Measurements from ENCODE around the gene IDH3A.
A peak's percentile ranks its signal among the peaks of the same experiment; 100 is the strongest.
"Not testable (repeated sequence)": the region's sequence is repeated elsewhere in the genome, so short reads cannot be mapped to it uniquely, and the experiment has no call there.

The IDH3A gene

GRCh38 chr15:78129751-78130287 is 19.3 kb upstream of the IDH3A start:
- no peak for DNase-seq (ENCODE audit: low spot score)

DNA sequence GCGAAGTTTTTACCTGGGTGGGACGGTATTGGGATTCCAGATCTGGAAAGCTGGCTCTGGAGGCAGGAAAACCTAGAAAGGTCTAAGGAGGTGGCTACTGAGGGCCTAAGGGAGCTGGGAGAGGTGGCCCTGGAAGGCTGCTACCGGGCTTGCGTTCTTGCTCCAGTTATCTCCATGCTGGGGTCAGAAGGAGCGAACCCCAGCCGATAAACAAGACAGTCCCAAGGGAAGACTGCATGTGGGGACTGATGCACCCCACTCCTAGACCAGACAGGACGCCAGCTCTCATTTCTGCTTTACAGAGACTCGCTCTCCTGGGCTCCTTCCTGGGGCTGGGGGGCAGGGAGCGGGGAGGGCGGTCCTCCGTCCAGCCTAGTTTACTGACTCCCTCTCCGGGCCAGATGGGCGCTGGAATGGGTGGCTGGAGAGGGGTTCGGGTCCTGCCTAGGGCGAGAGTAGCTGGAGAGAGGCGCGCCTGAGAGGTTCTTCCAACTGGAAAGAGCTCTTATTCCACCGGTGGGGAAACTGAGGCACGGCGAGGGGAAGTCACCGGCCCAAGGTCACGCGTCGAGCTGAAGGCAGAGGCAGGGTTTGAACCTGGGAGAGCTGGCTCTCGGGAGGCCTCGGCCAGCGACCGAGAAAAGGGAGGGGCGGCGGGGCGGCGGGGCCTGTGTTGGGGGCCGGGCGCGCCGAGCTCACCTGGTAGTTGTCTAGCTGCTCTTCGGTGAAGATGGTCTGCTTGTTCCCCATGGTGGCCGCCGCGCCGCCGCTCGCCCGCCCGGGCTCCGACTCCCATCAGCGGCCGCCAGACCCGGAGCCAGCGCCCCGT is 18.5 kb upstream of the IDH3A start:
- no peak for DNase-seq (ENCODE audit: low spot score)

DNA sequence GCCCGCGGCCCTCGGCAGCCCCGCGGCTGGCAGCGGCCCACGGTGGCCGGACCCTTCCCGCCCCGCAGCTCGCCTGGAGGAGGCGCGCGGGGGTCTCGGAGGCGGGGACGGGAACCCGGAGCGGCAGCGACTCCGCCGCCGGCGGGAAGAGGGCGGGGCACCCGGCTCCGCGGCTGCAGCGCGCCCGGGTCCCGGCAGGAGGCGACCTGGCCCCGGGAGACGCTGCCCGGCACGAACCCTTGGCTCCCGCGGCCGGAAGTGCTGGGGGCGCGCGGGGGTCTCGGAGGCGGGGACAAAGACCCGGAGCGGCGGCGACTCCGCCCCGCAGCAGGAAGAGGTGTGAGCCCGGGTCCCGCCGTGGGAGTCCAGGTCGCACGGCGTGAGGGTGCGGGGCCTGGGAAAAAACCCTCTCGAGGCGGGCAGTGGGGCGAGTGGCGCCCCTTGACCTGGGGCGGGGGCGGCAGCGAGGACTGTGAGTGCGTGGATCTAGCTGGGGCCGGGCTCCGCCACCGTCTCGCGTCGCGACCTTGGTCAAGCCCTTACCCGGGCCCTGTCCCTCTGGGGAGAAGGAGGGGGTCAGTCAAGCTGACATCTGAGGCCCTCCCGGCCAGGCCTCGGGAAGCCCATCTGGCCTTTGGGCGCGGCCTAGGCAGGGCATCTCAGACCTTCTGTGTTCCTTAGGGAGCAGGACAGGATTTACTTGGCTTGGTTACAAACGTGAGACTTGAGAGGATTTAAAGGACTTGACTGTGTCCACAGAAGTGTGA is 17.7 kb upstream of the IDH3A start, which contains the start of gene CIB2:
Gene CIB2 (minus strand): TSS at position 151 of the 767 bp plus-strand sequence. CDS start 230 bp downstream, outside the sequence.
- DNase-seq (ENCODE audit: low spot score) = peak; percentile 92

DNA sequence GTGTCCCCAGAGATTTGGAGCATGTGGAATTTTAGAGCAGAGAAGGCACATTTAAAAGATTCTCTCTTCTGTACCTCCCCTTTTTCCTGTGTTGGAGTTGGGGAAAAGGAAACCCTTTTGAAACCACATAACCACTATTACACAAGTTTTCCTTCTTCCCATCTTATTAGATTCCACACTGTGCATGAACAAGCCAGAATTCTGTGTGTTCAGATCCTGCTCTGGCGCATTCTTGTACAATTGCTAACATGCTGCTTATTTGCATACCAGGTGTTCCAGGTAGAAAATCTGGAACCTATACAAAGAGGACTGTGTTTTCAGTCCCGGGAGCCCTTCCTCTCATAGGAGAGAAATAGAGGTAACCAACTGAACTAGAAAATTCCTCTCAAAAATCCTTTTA is 15.4 kb upstream of the IDH3A start:
- DNase-seq (ENCODE audit: low spot score) = no peak

DNA sequence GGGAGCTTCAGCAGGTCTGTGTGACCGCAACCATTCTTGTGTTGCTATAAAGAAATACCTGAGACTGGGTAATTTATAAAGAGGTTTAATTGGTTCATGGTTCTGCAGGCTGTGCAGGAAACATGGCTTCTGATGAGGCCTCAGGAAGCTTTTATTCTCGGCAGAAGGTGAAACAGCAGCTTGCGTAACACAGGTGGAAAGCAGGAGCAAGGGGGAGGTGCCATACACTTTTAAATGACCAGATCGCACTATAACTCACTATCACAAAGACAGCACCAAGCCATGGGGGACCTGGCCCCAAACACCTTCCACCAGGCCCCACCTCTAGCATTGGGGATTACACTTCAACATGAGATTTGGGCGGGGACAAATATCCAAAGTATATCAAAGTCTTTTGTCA is 9.6 kb upstream of the IDH3A start:
- no peak for DNase-seq (ENCODE audit: low spot score)

DNA sequence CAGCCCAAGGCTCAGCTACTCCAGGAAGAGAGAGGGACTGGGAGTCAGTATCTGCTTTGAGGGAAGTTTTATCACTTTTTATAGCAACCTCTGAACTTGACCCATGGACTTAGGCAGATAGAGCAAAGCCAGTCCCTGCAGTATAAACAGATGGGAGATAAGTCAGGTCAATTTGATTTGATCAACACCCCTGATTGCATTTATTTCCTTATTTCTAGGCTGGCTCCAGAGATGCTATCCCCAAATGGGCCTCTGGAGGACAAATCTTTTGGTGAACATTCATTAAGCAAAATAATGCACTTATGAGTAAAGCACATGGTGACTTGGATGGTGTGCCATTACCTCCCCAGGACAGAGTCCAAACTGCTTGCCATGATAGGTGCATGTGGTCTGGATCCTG is 8.9 kb upstream of the IDH3A start:
- no peak for DNase-seq (ENCODE audit: low spot score)

GRCh38 chr15:78142332-78142731 is 6.8 kb upstream of the IDH3A start:
- no peak for DNase-seq (ENCODE audit: low spot score)

GRCh38 chr15:78146425-78147154 is 2.6 kb upstream of the IDH3A start:
- no peak for DNase-seq (ENCODE audit: low spot score)

- no peak for DNase-seq (ENCODE audit: low spot score)
Measured at GRCh38 chr15:78147566-78147965, 1.6 kb upstream of the IDH3A start.

DNA sequence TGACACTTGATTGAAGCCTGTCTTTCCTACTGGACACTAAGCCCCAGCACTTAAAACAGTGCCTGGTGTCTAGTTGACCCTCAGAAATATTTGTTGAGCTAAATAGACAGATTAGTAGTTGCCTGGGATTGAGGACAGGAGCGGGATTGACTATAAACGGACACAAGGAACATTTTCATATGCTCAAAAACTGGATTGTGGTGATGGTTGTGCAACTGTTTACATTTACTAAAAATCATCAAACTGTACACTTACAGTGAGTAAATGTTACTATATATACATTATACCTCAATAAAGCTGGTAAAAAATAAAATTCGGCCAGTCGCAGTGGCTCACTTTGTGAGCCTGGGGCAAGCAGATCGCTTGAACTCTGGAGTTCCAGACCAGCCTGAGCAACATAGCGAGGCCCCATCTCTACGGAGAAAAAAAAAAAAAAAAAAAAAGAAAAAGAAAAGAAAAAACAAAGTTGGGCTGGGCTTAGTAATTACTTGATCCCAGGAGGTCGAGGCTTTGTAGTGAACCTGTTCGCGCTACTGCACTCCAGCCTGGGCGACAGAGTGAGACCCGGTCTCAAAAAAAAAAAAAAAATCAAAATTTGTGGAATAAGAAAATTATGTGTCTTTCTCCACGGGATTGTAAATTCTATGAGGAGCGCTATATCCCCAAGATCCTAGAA is 632 bp upstream of the IDH3A start:
- DNase-seq (ENCODE audit: low spot score) = no peak

DNA sequence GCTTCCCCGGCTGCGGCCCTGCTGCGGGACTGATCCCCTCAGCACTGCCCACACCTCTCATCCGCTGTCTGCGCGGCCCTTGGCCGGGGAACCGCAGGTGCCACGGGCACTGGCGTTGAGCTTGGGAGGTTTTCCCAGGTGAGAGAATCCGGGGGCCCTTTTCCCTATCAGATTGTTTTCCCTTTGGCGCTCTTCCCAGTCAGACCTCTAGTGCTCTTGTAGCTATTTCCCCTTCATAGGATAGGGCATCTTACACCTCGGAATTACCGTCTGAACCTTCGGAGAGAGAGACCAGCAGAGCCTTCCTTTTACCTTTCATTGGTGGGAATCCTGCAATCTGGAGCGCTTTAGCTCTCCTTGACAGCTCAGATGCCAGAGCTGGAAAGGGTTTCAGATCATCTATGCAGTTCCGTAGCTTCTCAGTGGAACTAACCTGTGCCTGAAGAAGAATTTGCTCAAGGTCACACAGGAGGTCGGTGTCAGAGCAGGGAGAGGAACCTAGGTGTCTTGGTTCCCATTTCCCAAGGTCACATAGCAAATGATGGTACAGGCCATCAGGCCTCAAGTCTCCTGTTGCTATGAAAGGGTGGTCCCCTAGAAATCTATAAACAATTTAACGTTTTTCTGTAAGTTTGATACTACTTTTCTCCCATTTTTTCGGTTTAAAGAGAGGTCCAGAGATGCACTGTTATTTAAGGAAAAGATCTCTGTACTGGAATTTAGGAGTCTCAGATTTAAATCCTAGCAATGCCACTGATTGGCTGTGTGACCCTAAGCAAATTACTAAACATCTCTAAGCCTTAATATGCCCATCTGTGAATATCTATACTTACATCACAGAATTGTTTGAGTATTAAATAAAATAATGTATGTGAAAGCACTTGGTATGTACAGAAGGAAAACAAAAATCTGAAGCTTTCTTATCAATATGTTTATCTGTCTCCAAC is 916 bp downstream of the IDH3A start:
- no peak for DNase-seq (ENCODE audit: low spot score)

DNA sequence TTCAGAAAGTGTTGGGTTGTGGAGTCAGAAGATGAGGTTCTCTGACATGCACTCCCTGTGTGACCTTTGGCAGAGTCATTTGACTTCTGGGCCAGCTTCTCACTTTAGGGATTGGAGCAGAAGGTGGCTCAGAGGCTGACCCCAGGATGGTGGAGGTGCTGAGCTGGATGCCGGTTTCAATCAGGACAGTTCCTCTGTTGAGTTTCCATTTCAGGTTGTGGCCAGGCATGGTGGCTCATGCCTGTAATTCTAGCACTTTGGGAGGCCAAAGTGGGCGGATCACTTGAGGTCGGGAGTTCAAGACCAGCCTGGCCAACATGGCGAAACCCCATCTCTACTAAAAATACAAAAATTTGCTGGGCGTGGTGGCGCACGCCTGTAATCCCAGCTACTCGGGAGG is 1.9 kb downstream of the IDH3A start:
- DNase-seq (ENCODE audit: low spot score) = not testable (repeated sequence)

GRCh38 chr15:78154955-78155354 is 5.8 kb downstream of the IDH3A start:
- no peak for DNase-seq (ENCODE audit: low spot score)

DNA sequence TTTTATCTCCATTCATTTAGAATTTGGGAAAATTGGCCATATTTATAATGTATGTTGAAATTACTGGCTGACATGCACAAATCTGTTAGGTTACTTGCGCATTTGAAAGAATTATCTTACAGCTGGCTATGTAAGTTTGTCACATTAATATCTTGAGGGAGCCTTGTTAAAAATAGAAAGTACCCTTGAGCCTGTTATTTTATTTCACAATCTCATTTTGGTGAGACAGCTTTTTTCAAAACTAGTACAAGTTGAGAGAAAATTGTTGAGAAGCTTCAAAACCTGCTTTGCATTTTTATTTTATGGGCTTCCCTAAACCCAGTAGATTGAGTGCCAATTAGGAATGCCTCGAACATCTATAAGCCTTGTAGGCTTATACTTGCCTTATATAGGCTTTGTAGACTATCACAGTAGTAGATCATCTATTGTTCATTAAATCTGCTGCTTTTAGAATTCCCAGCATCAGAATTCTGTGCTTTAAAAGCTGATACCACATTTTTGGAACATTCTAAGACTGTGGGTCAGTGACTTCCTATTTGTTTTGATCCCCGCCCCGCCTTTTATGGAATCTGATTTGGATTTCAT is 6.3 kb downstream of the IDH3A start:
- no peak for DNase-seq (ENCODE audit: low spot score)

DNA sequence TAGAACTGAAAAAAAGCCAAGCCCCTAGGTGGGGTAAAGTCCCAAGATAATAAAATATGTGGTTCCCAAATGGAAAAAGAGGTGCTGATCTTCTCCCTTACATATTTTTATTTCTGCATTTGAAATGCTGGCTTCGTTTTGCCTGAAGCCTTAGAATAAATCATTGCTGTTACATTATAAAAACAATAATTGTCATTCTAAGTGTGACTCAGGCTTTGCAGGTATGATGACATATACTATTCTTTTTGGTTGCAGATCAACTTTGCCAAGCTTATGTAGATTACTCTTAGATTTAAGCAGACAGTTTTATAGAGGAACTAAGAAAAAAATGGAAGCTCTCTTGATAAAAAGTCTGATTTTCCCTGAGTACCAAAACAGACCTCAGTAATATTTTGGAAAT is 7.5 kb downstream of the IDH3A start:
- DNase-seq (ENCODE audit: low spot score) = no peak

- DNase-seq (ENCODE audit: low spot score) = no peak
Measured at GRCh38 chr15:78157203-78157602, 8.0 kb downstream of the IDH3A start.

DNA sequence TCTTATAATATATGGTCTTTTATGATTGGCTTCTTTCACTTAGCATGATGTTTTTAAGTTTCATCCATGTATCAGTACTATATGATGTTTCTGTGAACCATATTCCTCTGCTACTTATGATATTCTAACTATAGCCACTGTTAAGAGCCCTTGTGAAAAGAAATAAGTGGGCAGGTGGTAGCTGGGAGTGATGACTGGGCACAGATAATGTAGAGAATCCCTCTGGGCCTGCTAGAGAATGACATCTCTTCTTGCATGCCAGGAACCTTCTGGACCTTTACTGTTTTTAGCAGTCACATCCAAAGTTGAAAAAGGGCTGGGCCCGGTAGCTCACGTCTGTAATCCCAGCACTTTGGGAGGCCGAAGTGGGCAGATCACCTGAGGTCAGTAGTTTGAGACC is 10.2 kb downstream of the IDH3A start:
- DNase-seq (ENCODE audit: low spot score) = no peak

GRCh38 chr15:78162038-78162437 is 12.9 kb downstream of the IDH3A start:
- DNase-seq (ENCODE audit: low spot score) = no peak

- DNase-seq (ENCODE audit: low spot score) = no peak
Measured at GRCh38 chr15:78164010-78164409, 14.8 kb downstream of the IDH3A start.

DNA sequence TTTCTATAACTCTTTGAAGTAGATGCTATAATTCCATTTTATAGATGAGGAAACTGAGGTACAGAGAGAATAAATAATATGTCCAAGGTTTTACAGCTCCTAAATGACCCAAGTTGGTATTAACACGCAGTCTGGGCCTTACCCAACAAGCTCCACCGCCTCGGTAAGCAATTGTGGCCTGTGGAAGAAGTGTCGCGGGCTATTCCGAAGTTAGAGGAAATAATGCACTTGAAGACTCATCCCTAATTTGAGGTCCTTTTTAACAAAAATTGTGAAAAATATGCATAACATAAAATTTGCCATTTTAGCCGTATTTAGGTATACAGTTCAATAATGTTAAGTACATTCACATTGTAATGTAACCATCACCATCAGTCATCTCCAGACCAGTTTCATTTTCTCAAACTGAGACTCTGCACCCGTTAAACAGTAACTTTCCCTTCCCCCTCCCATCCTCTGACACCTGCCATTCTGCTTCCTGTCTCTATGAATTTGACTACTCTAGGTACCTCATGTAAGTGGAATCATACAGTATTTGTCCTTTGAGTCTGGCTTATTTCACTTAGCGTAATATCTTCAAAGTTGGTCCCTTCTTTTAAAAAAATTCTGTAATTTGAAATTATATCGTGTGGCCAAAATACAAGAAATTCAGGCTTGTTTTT is 18.2 kb downstream of the IDH3A start:
- no peak for DNase-seq (ENCODE audit: low spot score)
